ENCODE results near the gene HUS1B.
"Not testable (repeated sequence)": the region's sequence is repeated elsewhere in the genome, so short reads cannot be mapped to it uniquely, and the experiment has no call there.

HUS1B gene

GRCh38 chr6:677919-678318 is 21.0 kb upstream of the HUS1B start:
- DNase-seq = no peak

GRCh38 chr6:674956-675355 is 18.1 kb upstream of the HUS1B start:
- no peak for DNase-seq

- DNase-seq = no peak
Measured at GRCh38 chr6:674406-674805, 17.5 kb upstream of the HUS1B start.

GRCh38 chr6:667253-667927 is 10.5 kb upstream of the HUS1B start:
- no peak for DNase-seq

GRCh38 chr6:665403-666267 is 8.7 kb upstream of the HUS1B start:
- no peak for DNase-seq

GRCh38 chr6:663788-664187 is 6.9 kb upstream of the HUS1B start:
- DNase-seq = not testable (repeated sequence)

GRCh38 chr6:659716-660581 is 3.0 kb upstream of the HUS1B start:
- DNase-seq = no peak

- DNase-seq = no peak
Measured at GRCh38 chr6:658244-658643, 1.3 kb upstream of the HUS1B start.

GRCh38 chr6:657743-658142 is 843 bp upstream of the HUS1B start:
- DNase-seq = no peak

- DNase-seq = no peak
Measured at GRCh38 chr6:654136-654535, 2.8 kb downstream of the HUS1B start.

- no peak for DNase-seq
Measured at GRCh38 chr6:652865-653264, 4.0 kb downstream of the HUS1B start.

- DNase-seq = no peak
Measured at GRCh38 chr6:650098-650497, 6.8 kb downstream of the HUS1B start.

GRCh38 chr6:642805-643204 is 14.1 kb downstream of the HUS1B start:
- DNase-seq = no peak

GRCh38 chr6:641225-641985 is 15.5 kb downstream of the HUS1B start:
- DNase-seq = no peak

GRCh38 chr6:636488-636887 is 20.4 kb downstream of the HUS1B start:
- no peak for DNase-seq

- DNase-seq = no peak
Measured at GRCh38 chr6:635233-635632, 21.7 kb downstream of the HUS1B start.

GRCh38 chr6:633611-634010 is 23.3 kb downstream of the HUS1B start:
- no peak for DNase-seq

- no peak for DNase-seq
Measured at GRCh38 chr6:628766-629165, 28.1 kb downstream of the HUS1B start.

- no peak for DNase-seq
Measured at GRCh38 chr6:626236-626635, 30.7 kb downstream of the HUS1B start.

- no peak for DNase-seq
Measured at GRCh38 chr6:624979-625378, 31.9 kb downstream of the HUS1B start.

GRCh38 chr6:622462-622861 is 34.4 kb downstream of the HUS1B start:
- no peak for DNase-seq

- no peak for DNase-seq
Measured at GRCh38 chr6:621931-622330, 35.0 kb downstream of the HUS1B start.

- DNase-seq = no peak
Measured at GRCh38 chr6:620950-621349, 36.0 kb downstream of the HUS1B start.

Data from right forelimb (tissue), 1 donor.